Peyer's patch (tissue), 4 donors: ENCODE results near the gene POMGNT1. TPM values are rescaled to one million over a fixed set of nuclear protein-coding genes. Genes with fewer than 3 reads are reported as not detected.
A peak's percentile ranks its signal among the peaks of the same experiment; 100 is the strongest.

ENCODE experiments used
- DNase-seq, 3 donors: peaks; one replicate each; pipeline ENCODE4 v3.0.0-alpha.2; 2017 to 2019
- H3K27ac ChIP-seq, 4 donors: fragments of 200-600 bp; sonication (generic); one replicate each; pipeline ENCODE4 v1.5.1; 2016 to 2019
- H3K27me3 ChIP-seq, 2 donors: fragments of 200-600 bp; sonication (generic); one replicate each; pipeline ENCODE4 v1.5.1; 2019
- H3K36me3 ChIP-seq, 3 donors: fragments of 200-600 bp; sonication (generic); one replicate each; pipeline ENCODE4 v1.5.1; 2016 to 2019
- H3K4me1 ChIP-seq, 4 donors: fragments of 200-600 bp; sonication (generic); one replicate each; pipeline ENCODE4 v1.5.1; 2016 to 2019
- H3K4me3 ChIP-seq, 4 donors: fragments of 200-600 bp; sonication (generic); 1 replicate in 3 of 4; 2 replicates in 1 of 4; pipeline ENCODE4 v1.5.1; 2016 to 2019; ENCODE audit warnings: mild to moderate bottlenecking in 1 of 4
- H3K9me3 ChIP-seq, 4 donors: fragments of 200-600 bp; sonication (generic); one replicate each; pipeline ENCODE4 v1.5.1; 2016 to 2019; ENCODE audit warnings: mild to moderate bottlenecking in 1 of 4
- POLR2A ChIP-seq, 2 donors: fragments of 450-650 bp; IDR thresholded peaks; one replicate each; pipeline ENCODE4 v1.5.1; 2017; ENCODE audit warnings: antibody characterized with exemption in 2 of 2, mild to moderate bottlenecking in 2 of 2, moderate library complexity in 2 of 2
- small RNA-seq, 2 donors: library from RNA; depleted of rRNA; stranded (forward); fragments of <200 nt; gene quantifications; one replicate each; pipeline ENCODE3, GENCODE V24; 2016
- total RNA-seq, 4 donors: library from RNA; depleted of rRNA; stranded (reverse); fragments of >200 nt; gene quantifications; one replicate each; pipeline ENCODE4 v1.1.0, GENCODE V29; 2016
- TF ChIP-seq, protein P1 (sequence below), 6 experiments: fragments of 450-650 bp in 4 of 6; fragments of 200-600 bp in 2 of 6; sonication (generic) in 1 of 6; IDR thresholded peaks; one replicate each; pipeline ENCODE4 v1.5.1; 2017 to 2019; ENCODE audit warnings: antibody characterized with exemption in 6 of 6, mild to moderate bottlenecking in 3 of 6, moderate library complexity in 1 of 6

Gene POMGNT1
- total RNA-seq, 4 donors from 2014 or later = 34.7 to 60.6 (median 46.3) TPM

GRCh38 chr1:46157916-46158311 lies 40.3 kb downstream of the POMGNT1 start:
- TF ChIP-seq, protein P1, sequence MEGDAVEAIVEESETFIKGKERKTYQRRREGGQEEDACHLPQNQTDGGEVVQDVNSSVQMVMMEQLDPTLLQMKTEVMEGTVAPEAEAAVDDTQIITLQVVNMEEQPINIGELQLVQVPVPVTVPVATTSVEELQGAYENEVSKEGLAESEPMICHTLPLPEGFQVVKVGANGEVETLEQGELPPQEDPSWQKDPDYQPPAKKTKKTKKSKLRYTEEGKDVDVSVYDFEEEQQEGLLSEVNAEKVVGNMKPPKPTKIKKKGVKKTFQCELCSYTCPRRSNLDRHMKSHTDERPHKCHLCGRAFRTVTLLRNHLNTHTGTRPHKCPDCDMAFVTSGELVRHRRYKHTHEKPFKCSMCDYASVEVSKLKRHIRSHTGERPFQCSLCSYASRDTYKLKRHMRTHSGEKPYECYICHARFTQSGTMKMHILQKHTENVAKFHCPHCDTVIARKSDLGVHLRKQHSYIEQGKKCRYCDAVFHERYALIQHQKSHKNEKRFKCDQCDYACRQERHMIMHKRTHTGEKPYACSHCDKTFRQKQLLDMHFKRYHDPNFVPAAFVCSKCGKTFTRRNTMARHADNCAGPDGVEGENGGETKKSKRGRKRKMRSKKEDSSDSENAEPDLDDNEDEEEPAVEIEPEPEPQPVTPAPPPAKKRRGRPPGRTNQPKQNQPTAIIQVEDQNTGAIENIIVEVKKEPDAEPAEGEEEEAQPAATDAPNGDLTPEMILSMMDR (IDR thresholded peaks at IDR 0.05) = no peak
- no peak for TF ChIP-seq POLR2A (IDR thresholded peaks at IDR 0.05)
- H3K36me3 ChIP-seq = no peaks in the 10 kb centered on the region

GRCh38 chr1:46153732-46154131 lies 44.5 kb downstream of the POMGNT1 start:
- TF ChIP-seq, protein P1 (IDR thresholded peaks at IDR 0.05) = no peak
- no peak for TF ChIP-seq POLR2A (IDR thresholded peaks at IDR 0.05)

More at GRCh38 chr1:46157916-46158311, 40.3 kb downstream of the POMGNT1 start:
- H3K4me3 ChIP-seq = no peak overlapping the region
- H3K27me3 ChIP-seq = no peaks in the 10 kb centered on the region
- no peak for DNase-seq
- no peaks in the 10 kb centered on the region for H3K4me1 ChIP-seq
- H3K9me3 ChIP-seq = no peaks in the 10 kb centered on the region
- no peak overlapping the region for H3K27ac ChIP-seq

GRCh38 chr1:46153228-46153627 lies 45.0 kb downstream of the POMGNT1 start:
- DNase-seq = no peak
- no peak for TF ChIP-seq POLR2A (IDR thresholded peaks at IDR 0.05)
- Histone ChIP-seq H3K27me3 (no peaks in the 10 kb centered on the region), H3K36me3 (no peaks in the 10 kb centered on the region), H3K9me3 (no peaks in the 10 kb centered on the region), H3K4me1 (no peaks in the 10 kb centered on the region), H3K27ac (no peak overlapping the region), H3K4me3 (no peak overlapping the region)

More at GRCh38 chr1:46153732-46154131, 44.5 kb downstream of the POMGNT1 start:
- H3K27ac ChIP-seq = no peak overlapping the region
- no peaks in the 10 kb centered on the region for H3K27me3 ChIP-seq
- no peaks in the 10 kb centered on the region for H3K36me3 ChIP-seq
- no peak overlapping the region for H3K4me3 ChIP-seq
- no peak for DNase-seq
- H3K4me1 ChIP-seq = no peaks in the 10 kb centered on the region
- H3K9me3 ChIP-seq = no peaks in the 10 kb centered on the region

DNA sequence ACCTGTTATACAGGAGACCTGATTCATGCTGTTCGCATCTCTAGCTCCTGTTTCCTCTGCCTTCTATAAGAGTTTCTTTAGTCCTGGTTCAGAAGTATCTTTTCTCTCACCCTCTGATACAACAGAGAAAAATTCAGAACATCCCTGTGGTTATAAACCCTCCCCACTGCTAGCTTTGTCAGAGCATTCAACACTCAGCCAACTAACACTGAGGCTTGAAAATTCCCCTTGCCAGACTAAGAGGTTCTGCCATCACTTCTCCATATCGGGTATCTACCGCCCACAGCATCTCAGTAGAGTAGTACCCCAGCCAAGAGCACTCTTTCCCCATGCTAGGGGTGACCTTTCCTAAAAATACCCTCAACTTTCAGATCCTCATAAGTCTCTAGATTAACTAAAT lies 46.2 kb downstream of the POMGNT1 start:
- Histone ChIP-seq H3K4me1 (no peaks in the 10 kb centered on the region), H3K4me3 (no peak overlapping the region), H3K9me3 (no peaks in the 10 kb centered on the region), H3K27ac (no peak overlapping the region), H3K27me3 (no peaks in the 10 kb centered on the region), H3K36me3 (no peaks in the 10 kb centered on the region)
- no peak for DNase-seq
- TF ChIP-seq, protein P1 (IDR thresholded peaks at IDR 0.05) = no peak
- no peak for TF ChIP-seq POLR2A (IDR thresholded peaks at IDR 0.05)

GRCh38 chr1:46150085-46150484 lies 48.1 kb downstream of the POMGNT1 start:
- no peak overlapping the region for H3K4me3 ChIP-seq
- no peaks in the 10 kb centered on the region for H3K36me3 ChIP-seq
- DNase-seq = no peak
- H3K27ac ChIP-seq = peak overlapping the region in 1 of 4 donors; percentile 5
- no peaks in the 10 kb centered on the region for H3K4me1 ChIP-seq
- TF ChIP-seq POLR2A (IDR thresholded peaks at IDR 0.05) = no peak
- TF ChIP-seq, protein P1 (IDR thresholded peaks at IDR 0.05) = no peak
- no peaks in the 10 kb centered on the region for H3K27me3 ChIP-seq
- H3K9me3 ChIP-seq = no peaks in the 10 kb centered on the region

- TF ChIP-seq, protein P1 (IDR thresholded peaks at IDR 0.05) = no peak
- TF ChIP-seq POLR2A (IDR thresholded peaks at IDR 0.05) = no peak
- no peak overlapping the region for H3K27ac ChIP-seq
- DNase-seq = no peak
- H3K36me3 ChIP-seq = no peaks in the 10 kb centered on the region
- H3K4me3 ChIP-seq = no peak overlapping the region
- no peaks in the 10 kb centered on the region for H3K4me1 ChIP-seq
- no peaks in the 10 kb centered on the region for H3K9me3 ChIP-seq
- H3K27me3 ChIP-seq = no peaks in the 10 kb centered on the region
Observed at GRCh38 chr1:46148318-46148717, 49.9 kb downstream of the POMGNT1 start.

Small RNA genes within 50 kb of the gene (small RNA-seq; reads per million reads assigned to genes)
- gene AL672043.1 = 0 reads per million in 2 donors

Other genes starting within 250 kb of the POMGNT1 start
- 10 to 100 TPM in 1 of 4 donors, 1 to 10 TPM in 3; 2.8 to 12.4 (median 6.4) TPM for gene PIK3R3, start 65.8 kb downstream of the POMGNT1 start, total RNA-seq
- gene TSPAN1, start 23.3 kb downstream of the POMGNT1 start, total RNA-seq = 100 to 1,000 TPM in 3 of 4 donors, 1 to 10 TPM in 1; 4.1 to 229 (median 192) TPM
- not detected for gene P3R3URF, start 21.9 kb downstream of the POMGNT1 start, total RNA-seq
- gene LURAP1, start 4.9 kb upstream of the POMGNT1 start, total RNA-seq = 1 to 10 TPM in 3 of 4 donors, not detected in 1; 1.5 to 2.5 (median 2.5) TPM
- gene RAD54L, start 49.3 kb upstream of the POMGNT1 start, total RNA-seq = 10 to 100 TPM in 2 of 4 donors, 1 to 10 TPM in 2; 3.9 to 71.8 (median 10.3) TPM
- 10 to 100 TPM; 19.8 to 72.3 (median 65.3) TPM for gene LRRC41, start 105.2 kb upstream of the POMGNT1 start, total RNA-seq
- gene UQCRH, start 105.3 kb upstream of the POMGNT1 start, total RNA-seq = 100 to 1,000 TPM; 230 to 300 (median 262) TPM
- gene NSUN4, start 142.4 kb upstream of the POMGNT1 start, total RNA-seq = 10 to 100 TPM; 12.8 to 29.4 (median 18.0) TPM
- gene FAAH, start 195.9 kb upstream of the POMGNT1 start, total RNA-seq = 100 to 1,000 TPM; 107 to 230 (median 152) TPM